ENCODE measurements around the gene CAPN12. TPM values are rescaled to one million over a fixed set of nuclear protein-coding genes. Genes with fewer than 3 reads are reported as not detected.

CAPN12 gene
- total and polyA plus RNA-seq, 10 donors: 9.0 to 33.3 (median 16.0) TPM

DNA sequence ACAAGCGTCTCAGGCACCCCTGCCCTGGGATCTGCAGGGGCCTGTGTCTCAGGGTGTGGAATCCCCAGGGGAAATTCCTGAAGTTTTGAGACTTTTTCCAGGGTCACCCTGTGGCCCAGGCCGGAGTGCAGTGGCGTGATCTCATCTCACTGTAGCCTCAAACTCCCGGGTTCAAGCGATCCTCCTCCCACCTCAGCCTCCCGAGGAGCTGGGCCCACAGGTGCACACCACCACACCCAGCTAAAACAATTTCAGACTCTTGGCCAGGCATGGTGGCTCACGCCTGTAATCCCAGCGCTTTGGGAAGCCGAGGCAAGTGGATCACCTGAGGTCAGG, 4.0 kb downstream of the CAPN12 start:
- H3K9me3 ChIP-seq: no peaks in the 10 kb centered on the region
- H3K36me3 ChIP-seq: no peaks in the 10 kb centered on the region
- peaks cover 0 to 15% (median 0%) of the 10 kb centered on the region in 7 donors for H3K27me3 ChIP-seq (replicated peaks in 1 of 7)
- H3K27ac ChIP-seq: peak overlapping the region in 1 of 8 donors; percentile 53
- peaks cover 5 to 37% (median 19%) of the 10 kb centered on the region in 6 donors for H3K4me1 ChIP-seq
- no peak for TF ChIP-seq POLR2AphosphoS5 (IDR thresholded peaks at IDR 0.05)
- TF ChIP-seq POLR2A (IDR thresholded peaks at IDR 0.05): no peak
- TF ChIP-seq, protein P1, sequence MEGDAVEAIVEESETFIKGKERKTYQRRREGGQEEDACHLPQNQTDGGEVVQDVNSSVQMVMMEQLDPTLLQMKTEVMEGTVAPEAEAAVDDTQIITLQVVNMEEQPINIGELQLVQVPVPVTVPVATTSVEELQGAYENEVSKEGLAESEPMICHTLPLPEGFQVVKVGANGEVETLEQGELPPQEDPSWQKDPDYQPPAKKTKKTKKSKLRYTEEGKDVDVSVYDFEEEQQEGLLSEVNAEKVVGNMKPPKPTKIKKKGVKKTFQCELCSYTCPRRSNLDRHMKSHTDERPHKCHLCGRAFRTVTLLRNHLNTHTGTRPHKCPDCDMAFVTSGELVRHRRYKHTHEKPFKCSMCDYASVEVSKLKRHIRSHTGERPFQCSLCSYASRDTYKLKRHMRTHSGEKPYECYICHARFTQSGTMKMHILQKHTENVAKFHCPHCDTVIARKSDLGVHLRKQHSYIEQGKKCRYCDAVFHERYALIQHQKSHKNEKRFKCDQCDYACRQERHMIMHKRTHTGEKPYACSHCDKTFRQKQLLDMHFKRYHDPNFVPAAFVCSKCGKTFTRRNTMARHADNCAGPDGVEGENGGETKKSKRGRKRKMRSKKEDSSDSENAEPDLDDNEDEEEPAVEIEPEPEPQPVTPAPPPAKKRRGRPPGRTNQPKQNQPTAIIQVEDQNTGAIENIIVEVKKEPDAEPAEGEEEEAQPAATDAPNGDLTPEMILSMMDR (IDR thresholded peaks at IDR 0.05 in 8 of 11, conservative IDR thresholded peaks at IDR 0.05 in 3 of 11): no peak
- H3K4me3 ChIP-seq: no peak overlapping the region
- intact Hi-C loops (cut with DNase I; ENCODE audit: low total_unique reads): no loop called here
- no peak for DNase-seq
- WGBS, 5 donors: 70 to 87% (median 84%) methylated on average over 7 to 9 of the region's 9 CpGs

DNA sequence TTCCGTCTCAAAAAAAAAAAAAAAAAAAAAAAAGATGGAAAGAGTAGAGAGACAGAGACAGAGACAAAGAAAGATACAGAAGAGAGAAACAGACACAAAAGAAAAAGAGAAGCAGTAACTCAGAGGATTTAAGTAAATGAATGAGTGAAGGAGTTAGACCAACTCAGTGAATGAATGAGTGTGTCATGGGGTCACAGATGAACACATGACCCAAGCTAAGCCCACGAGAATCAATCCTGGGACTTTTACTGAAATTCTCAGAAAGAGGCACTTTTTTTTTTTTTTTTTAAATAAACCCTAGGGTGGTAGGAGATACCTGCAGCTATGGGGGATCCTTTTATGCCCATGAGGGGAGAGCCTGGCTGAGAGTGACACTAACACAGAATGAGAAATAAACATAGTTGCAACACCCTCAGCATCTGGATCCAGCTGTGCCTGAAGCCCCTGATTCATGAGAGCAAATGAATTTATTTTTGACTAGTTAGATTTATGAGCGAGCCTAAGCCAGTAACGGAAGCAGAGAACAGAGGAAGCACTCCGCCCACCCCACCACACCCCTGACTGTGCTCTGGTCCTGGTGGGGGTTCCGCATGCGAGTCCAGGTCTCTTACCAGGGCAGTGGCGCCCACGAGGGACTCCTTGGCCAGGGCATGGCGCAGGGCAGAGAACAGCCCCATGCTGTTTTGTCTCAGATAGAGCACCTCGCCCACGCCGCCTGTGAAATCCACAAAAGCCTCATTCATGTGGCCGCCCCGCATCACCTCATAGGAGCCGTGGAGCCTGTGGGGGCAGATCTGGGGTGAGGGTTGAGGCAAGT, 4.6 kb downstream of the CAPN12 start:
- Histone ChIP-seq H3K27me3 (replicated peaks in 1 of 7) (peaks cover 0 to 15% (median 0%) of the 10 kb centered on the region in 7 donors), H3K27ac (peak overlapping the region in 1 of 8 donors; percentile 53), H3K36me3 (no peaks in the 10 kb centered on the region), H3K4me3 (no peak overlapping the region), H3K9me3 (no peaks in the 10 kb centered on the region), H3K4me1 (peaks cover 10 to 42% (median 25%) of the 10 kb centered on the region in 6 donors)
- DNase-seq: peak; percentile 73
- 37 to 69% (median 68%) methylated on average over 9 to 16 of the region's 16 CpGs for WGBS, 5 donors
- intact Hi-C loops (cut with DNase I; ENCODE audit: low total_unique reads): no loop called here
- TF ChIP-seq POLR2A (IDR thresholded peaks at IDR 0.05): no peak
- TF ChIP-seq, protein P1 (IDR thresholded peaks at IDR 0.05 in 8 of 11, conservative IDR thresholded peaks at IDR 0.05 in 3 of 11): no peak
- peak in 1 of 3 donors; percentile 15 for TF ChIP-seq POLR2AphosphoS5 (IDR thresholded peaks at IDR 0.05)

DNA sequence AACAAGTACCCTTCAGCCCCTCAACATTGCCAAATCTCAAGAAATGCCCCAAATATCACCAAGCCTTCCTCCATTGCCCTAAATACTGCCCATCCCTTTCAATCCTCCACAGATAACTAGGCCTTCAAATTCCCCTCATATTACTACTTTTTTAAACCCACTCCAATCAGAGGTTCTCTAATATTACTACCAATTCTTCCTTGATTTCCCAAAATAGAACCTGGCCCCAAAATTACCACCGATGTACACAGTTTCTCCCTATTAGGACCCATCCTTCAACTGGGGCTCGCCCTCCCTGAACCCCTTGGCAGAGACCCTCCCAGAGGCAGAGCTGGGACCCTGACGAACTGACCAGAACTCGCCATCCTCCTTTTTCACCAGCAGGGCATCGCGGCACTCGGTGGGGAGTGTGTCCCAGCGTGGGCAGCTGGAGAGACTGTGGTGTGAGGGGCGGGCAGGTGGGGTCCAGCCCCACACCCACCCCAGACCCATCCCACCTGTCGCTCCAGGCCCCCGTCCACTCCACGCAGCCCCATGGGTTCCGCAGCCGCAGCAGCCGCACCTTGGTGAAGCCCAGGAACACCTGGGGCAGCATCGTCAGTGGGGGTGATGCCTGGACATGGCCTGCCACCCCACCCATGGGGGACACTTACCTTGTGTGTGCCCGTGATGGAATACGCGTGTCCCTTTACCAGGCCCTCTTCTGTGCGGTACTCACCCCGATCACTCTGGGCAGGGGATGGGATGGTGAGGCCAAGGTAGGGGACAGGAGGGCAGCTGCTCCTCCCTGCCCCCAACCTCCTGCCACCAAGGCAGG, 6.1 kb downstream of the CAPN12 start:
- DNase-seq: peak; percentile 77
- no peaks in the 10 kb centered on the region for H3K36me3 ChIP-seq
- no peaks in the 10 kb centered on the region for H3K9me3 ChIP-seq
- H3K27ac ChIP-seq: peak overlapping the region in 1 of 8 donors; percentile 86
- WGBS, 5 donors: 96 to 98% (median 96%) methylated on average over 21 of the region's 21 CpGs
- no peak overlapping the region for H3K4me3 ChIP-seq
- H3K4me1 ChIP-seq: peaks cover 21 to 50% (median 40%) of the 10 kb centered on the region in 6 donors
- H3K27me3 ChIP-seq (replicated peaks in 1 of 7): peaks cover 0 to 15% (median 0%) of the 10 kb centered on the region in 7 donors
- intact Hi-C loops (cut with DNase I; ENCODE audit: low total_unique reads): loop anchor here (2.0 kb wide), 1 partner anchor 37 kb away; no protein-coding TSS in a partner anchor
- TF ChIP-seq, protein P1 (IDR thresholded peaks at IDR 0.05 in 8 of 11, conservative IDR thresholded peaks at IDR 0.05 in 3 of 11): peak in 1 of 11 experiments; percentile 6
- TF ChIP-seq POLR2A (IDR thresholded peaks at IDR 0.05) (no peak), POLR2AphosphoS5 (IDR thresholded peaks at IDR 0.05) (peak in 1 of 3 donors; percentile 16)
